ENCODE results near the gene ME3. TPM values are rescaled to one million over a fixed set of nuclear protein-coding genes. Genes with fewer than 3 reads are reported as not detected.
A peak's percentile ranks its signal among the peaks of the same experiment; 100 is the strongest.

The ME3 gene
- polyA plus RNA-seq, 1 donor (not counting 4 experiments of a cell fraction or from before 2014, with no cell fraction given): 1.0 TPM

- FAIRE-seq: peak; percentile 9
- dilution Hi-C loops (cut with MboI; ENCODE audit: extremely low pct_ligation_motif_present, low sequenced_read_pairs): no loop called here
- no peak overlapping the region for H3K4me3 ChIP-seq (ENCODE audit: control insufficient read depth in 2 of 3, extremely low read depth in 1 of 3, insufficient read depth in 2 of 3, low read depth in 1 of 3, low read length in 3 of 3)
- H3K4me1 ChIP-seq (ENCODE audit: control insufficient read depth, extremely low read depth, insufficient read depth, low read length): peaks cover 5% of the 10 kb centered on the region
- no peaks in the 10 kb centered on the region for H3K79me2 ChIP-seq (ENCODE audit: control insufficient read depth, insufficient read depth, low read length)
- peak overlapping the region; percentile 47 for H2AFZ ChIP-seq (ENCODE audit: control insufficient read depth, low read length)
- no peaks in the 10 kb centered on the region for H3K27me3 ChIP-seq (ENCODE audit: control insufficient read depth, extremely low read depth, insufficient read depth, low read length)
- no peak overlapping the region for H3K9ac ChIP-seq (ENCODE audit: control insufficient read depth, extremely low read depth, insufficient read depth, low read length)
- H3K4me2 ChIP-seq (ENCODE audit: control insufficient read depth, extremely low read depth, insufficient read depth, low read depth, low read length): no peak overlapping the region
- no peaks in the 10 kb centered on the region for H3K9me1 ChIP-seq (ENCODE audit: control insufficient read depth, extremely low read depth, insufficient read depth, low read length)
- H3K36me3 ChIP-seq (ENCODE audit: control insufficient read depth in 2 of 2, extremely low read depth in 1 of 2, insufficient read depth in 2 of 2, low read length in 2 of 2): no peaks in the 10 kb centered on the region
- H3K9me3 ChIP-seq (ENCODE audit: control insufficient read depth, low read depth, low read length): no peaks in the 10 kb centered on the region
- H4K20me1 ChIP-seq (ENCODE audit: control insufficient read depth, extremely low read depth, insufficient read depth, low read length): no peaks in the 10 kb centered on the region
- H3K27ac ChIP-seq (ENCODE audit: control insufficient read depth, insufficient read depth, low read length): no peak overlapping the region
- DNase-seq (ENCODE audit: low read depth, low spot score): no peak
- TF ChIP-seq, protein P1, sequence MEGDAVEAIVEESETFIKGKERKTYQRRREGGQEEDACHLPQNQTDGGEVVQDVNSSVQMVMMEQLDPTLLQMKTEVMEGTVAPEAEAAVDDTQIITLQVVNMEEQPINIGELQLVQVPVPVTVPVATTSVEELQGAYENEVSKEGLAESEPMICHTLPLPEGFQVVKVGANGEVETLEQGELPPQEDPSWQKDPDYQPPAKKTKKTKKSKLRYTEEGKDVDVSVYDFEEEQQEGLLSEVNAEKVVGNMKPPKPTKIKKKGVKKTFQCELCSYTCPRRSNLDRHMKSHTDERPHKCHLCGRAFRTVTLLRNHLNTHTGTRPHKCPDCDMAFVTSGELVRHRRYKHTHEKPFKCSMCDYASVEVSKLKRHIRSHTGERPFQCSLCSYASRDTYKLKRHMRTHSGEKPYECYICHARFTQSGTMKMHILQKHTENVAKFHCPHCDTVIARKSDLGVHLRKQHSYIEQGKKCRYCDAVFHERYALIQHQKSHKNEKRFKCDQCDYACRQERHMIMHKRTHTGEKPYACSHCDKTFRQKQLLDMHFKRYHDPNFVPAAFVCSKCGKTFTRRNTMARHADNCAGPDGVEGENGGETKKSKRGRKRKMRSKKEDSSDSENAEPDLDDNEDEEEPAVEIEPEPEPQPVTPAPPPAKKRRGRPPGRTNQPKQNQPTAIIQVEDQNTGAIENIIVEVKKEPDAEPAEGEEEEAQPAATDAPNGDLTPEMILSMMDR (optimal IDR thresholded peaks at IDR 0.05 in 1 of 3, IDR thresholded peaks at IDR 0.05 in 1 of 3, conservative IDR thresholded peaks at IDR 0.05 in 1 of 3; ENCODE audit: extremely low read depth in 1 of 3, insufficient read depth in 2 of 3, low read length in 3 of 3): no peak
- no peak for TF ChIP-seq EZH2 (IDR thresholded peaks at IDR 0.05; ENCODE audit: low read length)
Measured at GRCh38 chr11:86708669-86709068, 36.3 kb upstream of the ME3 start.

- H3K27ac ChIP-seq (ENCODE audit: control insufficient read depth, insufficient read depth, low read length): no peak overlapping the region
- TF ChIP-seq EZH2 (IDR thresholded peaks at IDR 0.05; ENCODE audit: low read length): no peak
- TF ChIP-seq, protein P1 (optimal IDR thresholded peaks at IDR 0.05 in 1 of 3, IDR thresholded peaks at IDR 0.05 in 1 of 3, conservative IDR thresholded peaks at IDR 0.05 in 1 of 3; ENCODE audit: extremely low read depth in 1 of 3, insufficient read depth in 2 of 3, low read length in 3 of 3): no peak
- H3K27me3 ChIP-seq (ENCODE audit: control insufficient read depth, extremely low read depth, insufficient read depth, low read length): no peaks in the 10 kb centered on the region
- no peaks in the 10 kb centered on the region for H3K9me3 ChIP-seq (ENCODE audit: control insufficient read depth, low read depth, low read length)
- no peak for DNase-seq (ENCODE audit: low read depth, low spot score)
- no peak overlapping the region for H3K4me3 ChIP-seq (ENCODE audit: control insufficient read depth in 2 of 3, extremely low read depth in 1 of 3, insufficient read depth in 2 of 3, low read depth in 1 of 3, low read length in 3 of 3)
- H4K20me1 ChIP-seq (ENCODE audit: control insufficient read depth, extremely low read depth, insufficient read depth, low read length): no peaks in the 10 kb centered on the region
- peaks cover 5% of the 10 kb centered on the region for H3K4me1 ChIP-seq (ENCODE audit: control insufficient read depth, extremely low read depth, insufficient read depth, low read length)
- H3K4me2 ChIP-seq (ENCODE audit: control insufficient read depth, extremely low read depth, insufficient read depth, low read depth, low read length): no peak overlapping the region
- H3K9me1 ChIP-seq (ENCODE audit: control insufficient read depth, extremely low read depth, insufficient read depth, low read length): no peaks in the 10 kb centered on the region
- FAIRE-seq: no peak
- no peaks in the 10 kb centered on the region for H3K79me2 ChIP-seq (ENCODE audit: control insufficient read depth, insufficient read depth, low read length)
- no peak overlapping the region for H3K9ac ChIP-seq (ENCODE audit: control insufficient read depth, extremely low read depth, insufficient read depth, low read length)
- no peak overlapping the region for H2AFZ ChIP-seq (ENCODE audit: control insufficient read depth, low read length)
- dilution Hi-C loops (cut with MboI; ENCODE audit: extremely low pct_ligation_motif_present, low sequenced_read_pairs): no loop called here
- no peaks in the 10 kb centered on the region for H3K36me3 ChIP-seq (ENCODE audit: control insufficient read depth in 2 of 2, extremely low read depth in 1 of 2, insufficient read depth in 2 of 2, low read length in 2 of 2)
Measured at GRCh38 chr11:86706338-86707131, 34.1 kb upstream of the ME3 start.
